OCI-LY7 (cell line): ENCODE measurements around the gene CCDC57. TPM values are rescaled to one million over a fixed set of nuclear protein-coding genes. Genes with fewer than 3 reads are reported as not detected.

Source experiments
- BruUV-seq: library from RNA; stranded (reverse); fragments of 400-500 nt; replicated peaks from 2 replicates; lab custom pipeline; 2021; lab: Mats Ljungman, UMichigan
- CTCF ChIA-PET: fragments of 300-600 bp; sonication (Branson Sonifier 250); formaldehyde crosslinking; loops from one replicate; lab custom pipeline; 2022; ENCODE audit warnings: antibody characterized with exemption; ENCODE audit not compliant: unreplicated experiment; lab: Charles Lee
- POLR2A ChIA-PET: fragments of 300-600 bp; sonication (Branson Sonifier 250); formaldehyde crosslinking; loops from one replicate; lab custom pipeline; 2022; ENCODE audit warnings: antibody characterized with exemption; lab: Charles Lee
- DNase-seq: peaks from one replicate; pipeline ENCODE4 v3.0.0-alpha.2; 2015; ENCODE audit warnings: low spot score
- H2AFZ ChIP-seq: fragments of 200-600 bp; sonication (generic), shearing (Covaris generic); 2 replicates; pipeline ENCODE4 v1.6.1; 2014; ENCODE audit warnings: mild to moderate bottlenecking, antibody characterized with exemption, low read length, moderate library complexity
- H3K27ac ChIP-seq: fragments of 200-600 bp; sonication (generic); 2 replicates; pipeline ENCODE4 v1.5.1; 2014; ENCODE audit warnings: mixed run types, low read depth, mild to moderate bottlenecking, moderate library complexity, low read length, inconsistent platforms; ENCODE audit not compliant: poor library complexity, severe bottlenecking
- H3K36me3 ChIP-seq: fragments of 200-600 bp; sonication (generic); 2 replicates; pipeline ENCODE4 v1.6.1; 2014; ENCODE audit warnings: mild to moderate bottlenecking, antibody characterized with exemption, low read length, moderate library complexity, mixed read lengths; ENCODE audit not compliant: insufficient read depth
- H3K4me1 ChIP-seq: fragments of 200-600 bp; sonication (generic); 2 replicates; pipeline ENCODE4 v1.5.1; 2014; ENCODE audit warnings: mild to moderate bottlenecking, low read length; ENCODE audit not compliant: insufficient read depth, poor library complexity, severe bottlenecking
- H3K4me2 ChIP-seq: fragments of 200-600 bp; sonication (generic); 2 replicates; pipeline ENCODE4 v1.6.1; 2014; ENCODE audit warnings: mild to moderate bottlenecking, low read length
- H3K4me3 ChIP-seq: fragments of 200-600 bp; sonication (generic); 2 replicates; pipeline ENCODE4 v1.5.1; 2014; ENCODE audit warnings: mild to moderate bottlenecking, low read depth, low read length; ENCODE audit not compliant: poor library complexity, severe bottlenecking
- H3K79me2 ChIP-seq: fragments of 200-600 bp; sonication (generic); 2 replicates; pipeline ENCODE4 v1.6.1; 2016; ENCODE audit warnings: low read depth, mild to moderate bottlenecking, low read length, moderate library complexity, mixed read lengths; ENCODE audit not compliant: insufficient read depth
- H3K9me2 ChIP-seq: fragments of 200-600 bp; sonication (generic); 2 replicates; pipeline ENCODE4 v1.6.1; 2016; ENCODE audit warnings: mild to moderate bottlenecking, low read length, mixed read lengths; ENCODE audit not compliant: insufficient read depth
- H3K9me3 ChIP-seq: fragments of 200-600 bp; sonication (generic); 2 replicates; pipeline ENCODE4 v1.6.1; 2014; ENCODE audit warnings: mild to moderate bottlenecking, mixed run types, low read length, mixed read lengths
- H4K20me1 ChIP-seq: fragments of 200-600 bp; sonication (generic); 2 replicates; pipeline ENCODE4 v1.6.1; 2014; ENCODE audit warnings: mild to moderate bottlenecking, antibody characterized with exemption, low read length, moderate library complexity, mixed read lengths; ENCODE audit not compliant: insufficient read depth
- CTCF ChIP-seq: fragments of 200-600 bp; sonication (generic); conservative IDR thresholded peaks from 2 replicates; pipeline ENCODE4 v1.5.1; 2014; ENCODE audit warnings: mild to moderate bottlenecking, antibody characterized with exemption, low read length, moderate library complexity, mixed read lengths
- EZH2phosphoT487 ChIP-seq: fragments of 200-600 bp; sonication (generic); IDR thresholded peaks from 2 replicates; pipeline ENCODE4 v1.6.1; 2018; ENCODE audit warnings: low read depth, borderline replicate concordance, mild to moderate bottlenecking, mixed run types, antibody characterized with exemption, low read length, moderate library complexity, mixed read lengths
- intact Hi-C: fragments of 100-400 bp; cut with micrococcal nuclease; formaldehyde crosslinking; loops from one replicate; pipeline ENCODE4 v1.10.0; 2022; ENCODE audit not compliant: unreplicated experiment
- total RNA-seq, 2 experiments: library from RNA; depleted of rRNA in 1 of 2; stranded (reverse); fragments of >200 nt in 1 of 2; shearing (Covaris generic) in 1 of 2; gene quantifications; 2 replicates each; pipeline ENCODE4 v1.2.3, GENCODE V29; 2014 to 2022

CCDC57 gene
- total RNA-seq, 2 experiments from 2014 or later: 34.5 to 58.7 TPM

GRCh38 chr17:82097919-82098168 is 114.8 kb downstream of the CCDC57 start:
- BruUV-seq: TSS peak; percentile 64
- Histone ChIP-seq H3K36me3 (peaks cover 42% of the 10 kb centered on the region), H2AFZ (peak overlapping the region; percentile 13; the same call in 1 of the 2 replicates), H3K4me3 (peak overlapping the region; percentile 87), H4K20me1 (peaks cover 21% of the 10 kb centered on the region; the same call in 1 of the 2 replicates), H3K9me2 (no peaks in the 10 kb centered on the region), H3K27ac (peak overlapping the region; percentile 81), H3K9me3 (no peaks in the 10 kb centered on the region), H3K4me1 (peaks cover 46% of the 10 kb centered on the region), H3K4me2 (peak overlapping the region; percentile 81), H3K79me2 (peaks cover 34% of the 10 kb centered on the region)
- intact Hi-C loops: loop anchor here (1.0 to 5.0 kb wide), 6 partner anchors 23 to 586 kb away; partner anchors contain the start of genes ACTG1, ARL16, DCXR and HGS
- POLR2A ChIA-PET: no interaction called here
- no peak for TF ChIP-seq CTCF
- TF ChIP-seq EZH2phosphoT487: no peak
- CTCF ChIA-PET: no interaction called here
- no peak for DNase-seq

DNA sequence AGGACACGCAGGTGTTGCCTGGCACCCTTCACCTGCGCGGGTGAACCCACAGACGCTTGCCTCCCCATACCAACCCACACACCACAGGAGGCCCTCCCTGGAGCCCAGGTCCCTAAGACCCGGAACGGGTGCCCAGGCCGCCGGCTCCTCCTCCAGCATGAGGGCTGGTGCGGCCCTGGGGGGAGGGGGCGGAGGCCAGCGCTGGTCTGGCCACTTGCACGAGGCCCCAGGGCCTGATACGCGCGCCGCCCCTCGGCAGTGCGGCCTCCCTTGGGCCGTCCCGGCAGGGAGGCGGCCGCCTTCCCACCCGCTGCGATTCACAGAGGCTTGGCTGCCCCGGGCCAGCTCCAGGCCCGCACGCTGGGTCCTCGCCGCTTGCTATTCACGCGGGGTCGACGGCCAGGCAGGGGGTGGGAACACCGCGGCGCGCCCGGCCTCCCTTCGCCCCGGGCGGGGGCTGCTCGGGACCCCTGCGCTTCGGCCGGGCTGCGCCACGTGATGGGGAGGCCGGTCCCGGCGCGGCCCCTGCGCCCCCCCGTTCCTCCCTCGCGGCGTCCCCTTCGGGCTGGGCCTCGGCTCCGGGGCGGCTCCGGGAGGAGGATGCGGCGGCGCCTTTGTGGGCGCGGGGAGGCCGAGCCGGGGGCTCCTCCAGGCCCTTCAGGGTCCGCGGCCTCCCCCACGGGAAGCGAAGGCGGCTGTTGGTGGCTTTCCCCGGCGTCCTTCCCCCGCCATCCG is 115.3 kb downstream of the CCDC57 start:
- intact Hi-C loops: loop anchor here (5.0 kb wide), 2 partner anchors 415 to 585 kb away; partner anchors contain the start of genes ACTG1, ARL16 and HGS
- Histone ChIP-seq H3K36me3 (peaks cover 47% of the 10 kb centered on the region), H3K27ac (peak overlapping the region; percentile 81), H3K4me2 (peak overlapping the region; percentile 81), H4K20me1 (peaks cover 21% of the 10 kb centered on the region; the same call in 1 of the 2 replicates), H2AFZ (peak overlapping the region; percentile 13; the same call in 1 of the 2 replicates), H3K9me3 (no peaks in the 10 kb centered on the region), H3K9me2 (no peaks in the 10 kb centered on the region), H3K79me2 (peaks cover 34% of the 10 kb centered on the region), H3K4me1 (peaks cover 45% of the 10 kb centered on the region), H3K4me3 (peak overlapping the region; percentile 87)
- CTCF ChIA-PET: no interaction called here
- POLR2A ChIA-PET: no interaction called here
- BruUV-seq: no TSS peak
- TF ChIP-seq EZH2phosphoT487 (no peak), CTCF (no peak)
- DNase-seq: peak; percentile 58

DNA sequence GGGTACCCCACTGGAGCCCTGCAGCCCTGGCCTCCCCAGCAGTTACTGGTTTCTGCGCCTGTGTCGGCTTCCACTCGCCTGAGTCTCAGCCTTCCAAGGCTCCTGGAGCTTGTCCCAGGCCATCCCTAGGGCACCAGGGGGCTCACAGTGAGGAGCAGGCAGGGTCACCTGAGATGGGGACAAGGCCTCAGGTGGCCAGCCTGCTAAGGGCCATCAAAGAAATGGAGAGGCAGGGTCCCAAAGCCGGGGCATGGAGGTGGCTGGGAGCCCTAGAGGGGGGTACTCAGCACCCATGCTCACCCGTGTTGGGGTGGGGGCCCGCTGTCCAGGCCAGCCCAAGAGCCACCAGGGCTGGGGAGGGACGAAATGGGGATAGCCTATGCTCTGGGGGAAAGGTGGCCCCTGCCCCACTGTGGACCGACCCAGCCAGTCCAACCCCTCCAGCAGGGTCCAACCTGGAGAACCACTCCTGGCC is 115.9 kb downstream of the CCDC57 start:
- H3K36me3 ChIP-seq: peaks cover 53% of the 10 kb centered on the region
- peak overlapping the region; percentile 87 for H3K4me3 ChIP-seq
- H3K9me3 ChIP-seq: no peaks in the 10 kb centered on the region
- no peaks in the 10 kb centered on the region for H3K9me2 ChIP-seq
- POLR2A ChIA-PET: no interaction called here
- peak overlapping the region; percentile 81 for H3K4me2 ChIP-seq
- CTCF ChIA-PET: no interaction called here
- peaks cover 34% of the 10 kb centered on the region for H3K79me2 ChIP-seq
- no peak for DNase-seq
- H2AFZ ChIP-seq: no peak overlapping the region
- TF ChIP-seq CTCF (no peak), EZH2phosphoT487 (no peak)
- H3K27ac ChIP-seq: peak overlapping the region; percentile 81
- intact Hi-C loops: loop anchor here (5.0 kb wide), 2 partner anchors 414 to 584 kb away; partner anchors contain the start of genes ACTG1, ARL16 and HGS
- peaks cover 21% of the 10 kb centered on the region; the same call in 1 of the 2 replicates for H4K20me1 ChIP-seq
- peaks cover 39% of the 10 kb centered on the region for H3K4me1 ChIP-seq
- no TSS peak for BruUV-seq
